DND-41 (cell line): ENCODE measurements around the gene OR5H1.

ENCODE experiments used
- EZH2 ChIP-seq: IDR thresholded peaks from 3 replicates; pipeline ENCODE4 v1.6.1; 2012; ENCODE audit warnings: borderline replicate concordance, low read depth, mild to moderate bottlenecking, moderate library complexity, low read length, inconsistent platforms; ENCODE audit not compliant: severe bottlenecking
- TF ChIP-seq, protein P1 (sequence below): IDR thresholded peaks from 2 replicates; pipeline ENCODE4 v1.5.1; 2012; ENCODE audit warnings: borderline replicate concordance, low read length, moderate library complexity, mild to moderate bottlenecking; ENCODE audit not compliant: poor library complexity, severe bottlenecking; ENCODE audit errors: extremely low read depth

DNA sequence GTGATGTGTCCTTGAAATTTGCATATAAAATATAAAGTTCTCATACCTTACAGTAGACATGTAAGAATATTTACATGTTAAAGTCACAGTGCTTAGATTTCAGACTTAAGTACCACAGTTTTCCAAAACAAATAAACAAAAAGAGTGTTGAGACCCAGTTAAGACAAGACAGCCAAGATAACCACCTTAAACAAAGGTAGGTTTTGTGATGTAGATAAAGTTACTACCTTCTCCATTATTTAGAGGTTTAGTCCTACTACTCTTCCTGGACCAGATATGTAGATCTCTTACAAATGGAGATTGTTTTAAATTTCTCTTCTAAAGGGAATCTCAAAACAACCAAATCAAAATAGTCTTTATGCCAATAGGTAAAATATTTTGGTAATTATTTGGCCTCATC is 51.7 kb downstream of the OR5H1 start:
- TF ChIP-seq, protein P1, sequence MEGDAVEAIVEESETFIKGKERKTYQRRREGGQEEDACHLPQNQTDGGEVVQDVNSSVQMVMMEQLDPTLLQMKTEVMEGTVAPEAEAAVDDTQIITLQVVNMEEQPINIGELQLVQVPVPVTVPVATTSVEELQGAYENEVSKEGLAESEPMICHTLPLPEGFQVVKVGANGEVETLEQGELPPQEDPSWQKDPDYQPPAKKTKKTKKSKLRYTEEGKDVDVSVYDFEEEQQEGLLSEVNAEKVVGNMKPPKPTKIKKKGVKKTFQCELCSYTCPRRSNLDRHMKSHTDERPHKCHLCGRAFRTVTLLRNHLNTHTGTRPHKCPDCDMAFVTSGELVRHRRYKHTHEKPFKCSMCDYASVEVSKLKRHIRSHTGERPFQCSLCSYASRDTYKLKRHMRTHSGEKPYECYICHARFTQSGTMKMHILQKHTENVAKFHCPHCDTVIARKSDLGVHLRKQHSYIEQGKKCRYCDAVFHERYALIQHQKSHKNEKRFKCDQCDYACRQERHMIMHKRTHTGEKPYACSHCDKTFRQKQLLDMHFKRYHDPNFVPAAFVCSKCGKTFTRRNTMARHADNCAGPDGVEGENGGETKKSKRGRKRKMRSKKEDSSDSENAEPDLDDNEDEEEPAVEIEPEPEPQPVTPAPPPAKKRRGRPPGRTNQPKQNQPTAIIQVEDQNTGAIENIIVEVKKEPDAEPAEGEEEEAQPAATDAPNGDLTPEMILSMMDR: no peak
- TF ChIP-seq EZH2: no peak
